ENCODE results near the gene SIRT5.

GRCh38 chr6:13589801-13590200 is 15.4 kb downstream of the SIRT5 start:
- no peak for TF ChIP-seq EZH2 (IDR thresholded peaks at IDR 0.05; ENCODE audit: insufficient read depth, poor library complexity, severe bottlenecking)
- no peak for TF ChIP-seq EZH2phosphoT487 (IDR thresholded peaks at IDR 0.05; ENCODE audit: insufficient read depth, low read depth)

All from GM23248 (cell line).